HepG2 (cell line): ENCODE measurements around the gene ARFIP2.

Source experiments
- RAD21 ChIP-seq: fragments of 450-650 bp; formaldehyde crosslinking; IDR thresholded peaks from 2 replicates; pipeline ENCODE4 v1.5.0; 2020; ENCODE audit warnings: mild to moderate bottlenecking
- SP1 ChIP-seq, 2 experiments: fragments of 450-650 bp in 1 of 2; sonication (generic) in 1 of 2; formaldehyde crosslinking in 1 of 2; IDR thresholded peaks; 2 replicates each; pipeline versions ENCODE4 v1.4.0 to v1.6.1; 2016 to 2020; ENCODE audit warnings: missing genetic modification reagents in 1 of 2
- YY1 ChIP-seq: IDR thresholded peaks from 2 replicates; pipeline ENCODE4 v1.6.1; 2011; ENCODE audit warnings: low read length, low read depth, moderate library complexity, mild to moderate bottlenecking; ENCODE audit not compliant: insufficient read depth, insufficient replicate concordance
- ZC3H13 ChIP-seq: sonication (generic); formaldehyde crosslinking; IDR thresholded peaks from 2 replicates; pipeline ENCODE4 v1.8.1; 2023; ENCODE audit warnings: mild to moderate bottlenecking, missing genetic modification reagents, moderate library complexity

- no peak for TF ChIP-seq YY1
- TF ChIP-seq RAD21 (CRISPR knock-in tag) = 0 out of 2 replicates have a peak, but pooled peaks have one; percentile 36
- TF ChIP-seq SP1 (IDR thresholded peaks at IDR 0.05) = no peak
- no peak for TF ChIP-seq SP1 (CRISPR knock-in tag; IDR thresholded peaks at IDR 0.05)
- no peak for TF ChIP-seq ZC3H13
Measured at GRCh38 chr11:6505577-6506240, 24.6 kb upstream of the ARFIP2 start.
